ENCODE measurements around the gene MORN1.

GRCh38 chr1:2328676-2329455 is 62.5 kb downstream of the MORN1 start:
- TF ChIP-seq CTCF (IDR thresholded peaks at IDR 0.05; ENCODE audit: insufficient read depth, low read length) (no peak), POLR2AphosphoS5 (IDR thresholded peaks at IDR 0.05; ENCODE audit: low read depth) (no peak)

All from HL-60 (cell line).